Caco-2 (cell line): ENCODE results near the gene ZKSCAN1. TPM values are rescaled to one million over a fixed set of nuclear protein-coding genes. Genes with fewer than 3 reads are reported as not detected.

Experiments used
- BruUV-seq: library from RNA; stranded (reverse); fragments of 400-500 nt; replicated peaks from 2 replicates; lab custom pipeline; 2021; lab: Mats Ljungman, UMichigan
- CTCF ChIA-PET: fragments of 300-600 bp; sonication (Branson Sonifier 250); formaldehyde crosslinking; loops from one replicate; lab custom pipeline; 2022; ENCODE audit warnings: antibody characterized with exemption; lab: Charles Lee
- POLR2A ChIA-PET: fragments of 300-600 bp; sonication (Branson Sonifier 250); formaldehyde crosslinking; loops from one replicate; lab custom pipeline; 2022; ENCODE audit warnings: antibody characterized with exemption; lab: Charles Lee
- DNase-seq, 2 experiments: peaks; one replicate each; pipeline versions ENCODE4 v3.0.0 to v3.0.0-alpha.2; 2020 to 2022
- H3K27me3 ChIP-seq: replicated peaks from 2 replicates; pipeline ENCODE4 v1.6.0; 2011; ENCODE audit warnings: low read length; ENCODE audit not compliant: control insufficient read depth, insufficient read depth
- H3K36me3 ChIP-seq: 2 replicates; pipeline ENCODE4 v1.5.1; 2011; ENCODE audit warnings: low read length; ENCODE audit not compliant: control insufficient read depth, insufficient read depth
- H3K4me1 ChIP-seq: fragments of 250-450 bp; sonication (Bioruptor Pico); 2 replicates; pipeline ENCODE4 v1.5.1; 2020; ENCODE audit warnings: mild to moderate bottlenecking
- H3K4me3 ChIP-seq: 2 replicates; pipeline ENCODE4 v1.5.1; 2011; ENCODE audit warnings: low read depth, mild to moderate bottlenecking, control low read depth, low read length
- H3K9me3 ChIP-seq: fragments of 250-450 bp; sonication (Bioruptor Pico); 2 replicates; pipeline ENCODE4 v1.5.1; 2020; ENCODE audit warnings: mild to moderate bottlenecking, moderate library complexity
- H3K27ac Mint-ChIP-seq: one replicate; pipeline ENCODE4 v1.8.0; 2022; ENCODE audit warnings: mixed read lengths; ENCODE audit not compliant: unreplicated experiment
- H3K27me3 Mint-ChIP-seq: one replicate; pipeline ENCODE4 v1.8.0; 2022; ENCODE audit warnings: mixed read lengths; ENCODE audit not compliant: insufficient read depth, unreplicated experiment
- H3K36me3 Mint-ChIP-seq: one replicate; pipeline ENCODE4 v1.8.0; 2022; ENCODE audit warnings: mild to moderate bottlenecking, mixed read lengths; ENCODE audit not compliant: insufficient read depth, unreplicated experiment
- H3K4me1 Mint-ChIP-seq: one replicate; pipeline ENCODE4 v1.8.0; 2022; ENCODE audit warnings: low read depth, mixed read lengths; ENCODE audit not compliant: unreplicated experiment
- H3K4me3 Mint-ChIP-seq: one replicate; pipeline ENCODE4 v1.8.0; 2022; ENCODE audit warnings: mild to moderate bottlenecking, moderate library complexity, mixed read lengths; ENCODE audit not compliant: unreplicated experiment
- H3K9me3 Mint-ChIP-seq: one replicate; pipeline ENCODE4 v1.8.0; 2022; ENCODE audit warnings: mixed read lengths; ENCODE audit not compliant: unreplicated experiment
- intact Hi-C: fragments of 100-400 bp; cut with micrococcal nuclease; formaldehyde crosslinking; loops from one replicate; pipeline ENCODE4 v1.10.0; 2022; ENCODE audit not compliant: unreplicated experiment
- total RNA-seq: library from RNA; stranded (reverse); gene quantifications from 2 replicates; pipeline ENCODE4 v1.2.3, GENCODE V29; 2022
- TF ChIP-seq, protein P1 (sequence below), 2 experiments: fragments of 200-600 bp in 1 of 2; IDR thresholded peaks; 1 replicate in 1 of 2; 2 replicates in 1 of 2; pipeline versions ENCODE4 v1.5.1 to v1.8.0; 2011 to 2022; ENCODE audit warnings: antibody characterized with exemption in 1 of 2, control low read depth in 1 of 2, inconsistent platforms in 1 of 2, low read depth in 1 of 2, low read length in 1 of 2, mild to moderate bottlenecking in 1 of 2, moderate library complexity in 1 of 2; ENCODE audit not compliant: insufficient read depth in 1 of 2, severe bottlenecking in 1 of 2, unreplicated experiment in 1 of 2

The ZKSCAN1 gene
- total RNA-seq, 1 experiment from 2014 or later: 44.8 TPM

DNA sequence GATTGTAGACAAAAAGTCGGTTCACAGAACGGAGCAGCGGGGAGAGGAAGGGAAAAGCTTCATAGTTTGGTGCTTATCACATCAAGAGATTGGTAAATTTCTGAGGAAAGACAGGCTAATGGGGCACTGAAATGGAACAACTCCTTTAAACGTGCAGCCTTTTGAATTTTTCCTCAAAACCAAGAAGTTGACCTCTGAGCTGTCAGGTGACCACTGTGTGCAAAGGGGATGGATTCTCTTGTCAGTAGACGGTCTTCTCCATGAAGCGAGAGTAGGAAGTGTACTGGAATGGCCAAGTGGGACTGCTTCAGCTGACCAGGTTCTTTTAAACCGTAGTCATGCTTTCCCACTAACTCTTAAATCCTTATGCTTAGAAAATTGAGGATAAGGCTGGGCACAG is 22.9 kb downstream of the ZKSCAN1 start:
- Mint-ChIP-seq H3K27me3 (no peaks in the 10 kb centered on the region), H3K4me1 (peaks cover 13% of the 10 kb centered on the region), H3K9me3 (no peaks in the 10 kb centered on the region), H3K27ac (no peak overlapping the region), H3K36me3 (peaks cover 17% of the 10 kb centered on the region), H3K4me3 (no peak overlapping the region)
- Histone ChIP-seq H3K4me1 (peaks cover 23% of the 10 kb centered on the region), H3K4me3 (no peak overlapping the region), H3K9me3 (no peaks in the 10 kb centered on the region), H3K27me3 (no peaks in the 10 kb centered on the region), H3K36me3 (peaks cover 9% of the 10 kb centered on the region)
- BruUV-seq: no TSS peak
- POLR2A ChIA-PET: no interaction called here
- intact Hi-C loops: no loop called here
- CTCF ChIA-PET: no interaction called here
- no peak for DNase-seq
- TF ChIP-seq, protein P1, sequence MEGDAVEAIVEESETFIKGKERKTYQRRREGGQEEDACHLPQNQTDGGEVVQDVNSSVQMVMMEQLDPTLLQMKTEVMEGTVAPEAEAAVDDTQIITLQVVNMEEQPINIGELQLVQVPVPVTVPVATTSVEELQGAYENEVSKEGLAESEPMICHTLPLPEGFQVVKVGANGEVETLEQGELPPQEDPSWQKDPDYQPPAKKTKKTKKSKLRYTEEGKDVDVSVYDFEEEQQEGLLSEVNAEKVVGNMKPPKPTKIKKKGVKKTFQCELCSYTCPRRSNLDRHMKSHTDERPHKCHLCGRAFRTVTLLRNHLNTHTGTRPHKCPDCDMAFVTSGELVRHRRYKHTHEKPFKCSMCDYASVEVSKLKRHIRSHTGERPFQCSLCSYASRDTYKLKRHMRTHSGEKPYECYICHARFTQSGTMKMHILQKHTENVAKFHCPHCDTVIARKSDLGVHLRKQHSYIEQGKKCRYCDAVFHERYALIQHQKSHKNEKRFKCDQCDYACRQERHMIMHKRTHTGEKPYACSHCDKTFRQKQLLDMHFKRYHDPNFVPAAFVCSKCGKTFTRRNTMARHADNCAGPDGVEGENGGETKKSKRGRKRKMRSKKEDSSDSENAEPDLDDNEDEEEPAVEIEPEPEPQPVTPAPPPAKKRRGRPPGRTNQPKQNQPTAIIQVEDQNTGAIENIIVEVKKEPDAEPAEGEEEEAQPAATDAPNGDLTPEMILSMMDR (IDR thresholded peaks at IDR 0.05; ENCODE audit: insufficient read depth in 1 of 2, low read depth in 1 of 2, low read length in 1 of 2, severe bottlenecking in 1 of 2, unreplicated experiment in 1 of 2): no peak

DNA sequence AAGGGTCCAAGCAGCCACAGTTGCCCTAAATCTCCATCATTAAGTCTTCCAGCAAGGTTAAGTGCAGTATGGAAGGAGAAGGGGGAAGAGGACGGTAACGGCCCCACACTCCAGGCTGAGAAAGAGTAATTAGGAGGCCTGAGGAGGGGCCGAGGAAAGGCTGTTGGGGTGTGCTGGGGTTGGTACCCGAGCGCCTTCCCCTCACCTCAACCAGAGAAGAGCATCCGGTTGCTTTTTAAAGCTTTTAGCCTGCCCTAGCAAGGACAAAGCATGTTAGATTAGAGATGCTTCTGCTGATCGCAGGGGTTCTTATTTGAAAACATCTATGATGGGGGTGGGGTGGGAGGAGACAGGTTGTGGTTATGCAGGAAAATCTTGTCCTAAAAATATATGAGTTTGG is 25.2 kb downstream of the ZKSCAN1 start:
- no TSS peak for BruUV-seq
- peaks cover 3% of the 10 kb centered on the region; the same call in 1 of the 2 replicates for H3K36me3 ChIP-seq
- Mint-ChIP-seq H3K27ac (no peak overlapping the region), H3K4me3 (no peak overlapping the region), H3K36me3 (peaks cover 11% of the 10 kb centered on the region), H3K4me1 (peaks cover 7% of the 10 kb centered on the region), H3K9me3 (peaks cover 5% of the 10 kb centered on the region), H3K27me3 (no peaks in the 10 kb centered on the region)
- TF ChIP-seq, protein P1 (IDR thresholded peaks at IDR 0.05; ENCODE audit: insufficient read depth in 1 of 2, low read depth in 1 of 2, low read length in 1 of 2, severe bottlenecking in 1 of 2, unreplicated experiment in 1 of 2): no peak
- no peaks in the 10 kb centered on the region for H3K9me3 ChIP-seq
- no peak for DNase-seq
- intact Hi-C loops: no loop called here
- H3K4me3 ChIP-seq: no peak overlapping the region
- H3K27me3 ChIP-seq: no peaks in the 10 kb centered on the region
- peaks cover 13% of the 10 kb centered on the region for H3K4me1 ChIP-seq
- ChIA-PET POLR2A (interaction anchor here (0.6 kb wide), 1 partner anchor 123 kb away, joined by 3 read pairs; no protein-coding TSS in a partner anchor), CTCF (no interaction called here)

DNA sequence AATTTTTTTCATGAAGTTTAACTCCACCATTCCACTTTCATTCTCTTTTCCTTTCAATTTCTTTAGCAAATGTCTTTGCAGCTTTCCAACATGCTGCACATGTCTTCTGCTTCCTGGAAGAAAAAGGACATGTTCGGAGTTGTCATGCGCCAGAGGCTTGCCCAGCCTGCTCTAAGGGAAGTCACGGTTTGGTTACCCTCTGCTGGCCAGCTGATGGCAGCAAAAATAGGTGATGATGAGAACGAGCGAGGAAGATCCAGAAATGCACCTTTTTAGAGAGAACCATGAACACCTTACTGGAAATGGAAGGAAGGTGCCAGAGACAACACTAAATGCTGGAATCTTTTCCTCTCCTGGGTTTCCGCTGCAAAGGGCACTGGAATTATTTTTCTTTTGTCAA is 29.3 kb downstream of the ZKSCAN1 start:
- H3K36me3 ChIP-seq: no peaks in the 10 kb centered on the region
- DNase-seq: peak; percentile 29 to 42
- Mint-ChIP-seq H3K4me3 (no peak overlapping the region), H3K36me3 (peaks cover 4% of the 10 kb centered on the region), H3K27me3 (no peaks in the 10 kb centered on the region), H3K4me1 (peaks cover 7% of the 10 kb centered on the region), H3K27ac (no peak overlapping the region), H3K9me3 (peaks cover 5% of the 10 kb centered on the region)
- no peak overlapping the region for H3K4me3 ChIP-seq
- TF ChIP-seq, protein P1 (IDR thresholded peaks at IDR 0.05; ENCODE audit: insufficient read depth in 1 of 2, low read depth in 1 of 2, low read length in 1 of 2, severe bottlenecking in 1 of 2, unreplicated experiment in 1 of 2): peak in 1 of 2 experiments; percentile 37
- ChIA-PET CTCF (interaction anchor here (0.6 kb wide), 1 partner anchor 58 kb away, joined by 4 read pairs; no protein-coding TSS in a partner anchor), POLR2A (no interaction called here)
- peaks cover 13% of the 10 kb centered on the region for H3K4me1 ChIP-seq
- no peaks in the 10 kb centered on the region for H3K27me3 ChIP-seq
- H3K9me3 ChIP-seq: no peaks in the 10 kb centered on the region
- no TSS peak for BruUV-seq
- intact Hi-C loops: no loop called here
